Keratinocyte (primary cell): ENCODE measurements around the gene ADARB2. TPM values are rescaled to one million over a fixed set of nuclear protein-coding genes. Genes with fewer than 3 reads are reported as not detected.

Source experiments
- DNase-seq: peaks from one replicate; pipeline ENCODE4 v3.0.0-alpha.2; 2011; ENCODE audit warnings: low read depth, missing footprints, low spot score
- FAIRE-seq: peaks from 2 replicates; lab custom pipeline; 2011; peaks lifted over from hg19 to GRCh38; lab: Jason Lieb, UNC
- H2AFZ ChIP-seq: 2 replicates; pipeline ENCODE4 v1.6.0; 2012; ENCODE audit warnings: low read length, control low read depth, inconsistent platforms; ENCODE audit not compliant: control insufficient read depth
- H3K27ac ChIP-seq: 2 replicates; pipeline ENCODE4 v1.5.1; 2011; ENCODE audit warnings: low read length; ENCODE audit not compliant: control insufficient read depth, insufficient read depth
- H3K27me3 ChIP-seq: 3 replicates; pipeline ENCODE4 v1.6.0; 2011; ENCODE audit warnings: low read length; ENCODE audit not compliant: control insufficient read depth, insufficient read depth; ENCODE audit errors: extremely low read depth
- H3K36me3 ChIP-seq, 2 experiments: 2 replicates in 1 of 2; 3 replicates in 1 of 2; pipeline ENCODE4 v1.5.1; 2011; ENCODE audit warnings: low read length in 2 of 2, mild to moderate bottlenecking in 1 of 2; ENCODE audit not compliant: control insufficient read depth in 2 of 2, insufficient read depth in 2 of 2; ENCODE audit errors: extremely low read depth in 1 of 2
- H3K4me1 ChIP-seq: 3 replicates; pipeline ENCODE4 v1.5.1; 2011; ENCODE audit warnings: low read length; ENCODE audit not compliant: control insufficient read depth, insufficient read depth; ENCODE audit errors: extremely low read depth
- H3K4me2 ChIP-seq: 3 replicates; pipeline ENCODE4 v1.6.0; 2011; ENCODE audit warnings: low read depth, low read length; ENCODE audit not compliant: control insufficient read depth, insufficient read depth; ENCODE audit errors: extremely low read depth
- H3K4me3 ChIP-seq, 3 experiments: fragments of 200-600 bp in 1 of 3; sonication (generic) in 1 of 3; 2 replicates in 2 of 3; 3 replicates in 1 of 3; pipeline ENCODE4 v1.5.1; 2011 to 2016; ENCODE audit warnings: low read length in 3 of 3, mild to moderate bottlenecking in 3 of 3, control low read depth in 2 of 3, inconsistent platforms in 1 of 3, low read depth in 1 of 3, mixed read lengths in 1 of 3, mixed run types in 1 of 3, moderate library complexity in 1 of 3; ENCODE audit not compliant: control insufficient read depth in 2 of 3, insufficient read depth in 2 of 3; ENCODE audit errors: extremely low read depth in 1 of 3
- H3K79me2 ChIP-seq: 2 replicates; pipeline ENCODE4 v1.6.0; 2012; ENCODE audit warnings: low read length; ENCODE audit not compliant: control insufficient read depth, insufficient read depth
- H3K9ac ChIP-seq: 3 replicates; pipeline ENCODE4 v1.6.0; 2011; ENCODE audit warnings: low read length; ENCODE audit not compliant: control insufficient read depth, insufficient read depth; ENCODE audit errors: extremely low read depth
- H3K9me1 ChIP-seq: 3 replicates; pipeline ENCODE4 v1.6.0; 2011; ENCODE audit warnings: low read length; ENCODE audit not compliant: control insufficient read depth, insufficient read depth; ENCODE audit errors: extremely low read depth
- H3K9me3 ChIP-seq: 2 replicates; pipeline ENCODE4 v1.5.1; 2012; ENCODE audit warnings: low read depth, low read length; ENCODE audit not compliant: control insufficient read depth
- H4K20me1 ChIP-seq: 3 replicates; pipeline ENCODE4 v1.6.0; 2011; ENCODE audit warnings: low read length; ENCODE audit not compliant: control insufficient read depth, insufficient read depth; ENCODE audit errors: extremely low read depth
- CTCF ChIP-seq, 3 experiments: IDR thresholded peaks in 1 of 3; conservative IDR thresholded peaks in 1 of 3; optimal IDR thresholded peaks in 1 of 3; 2 replicates in 2 of 3; 3 replicates in 1 of 3; pipeline versions ENCODE3 to v1.5.1; 2011; ENCODE audit warnings: low read length in 3 of 3, mild to moderate bottlenecking in 3 of 3, moderate library complexity in 2 of 3, control low read depth in 1 of 3, inconsistent platforms in 1 of 3; ENCODE audit not compliant: insufficient read depth in 2 of 3; ENCODE audit errors: extremely low read depth in 1 of 3
- EZH2 ChIP-seq: IDR thresholded peaks from one replicate; pipeline ENCODE4 v1.6.1; 2012; ENCODE audit warnings: inconsistent platforms, mild to moderate bottlenecking, low read length, moderate library complexity
- dilution Hi-C: fragments of 300-500 bp; cut with MboI; formaldehyde crosslinking; loops from one replicate; pipeline ENCODE4 v1.7.0; 2020; ENCODE audit warnings: low sequenced_read_pairs; ENCODE audit not compliant: extremely low pct_ligation_motif_present
- polyA plus RNA-seq, 5 experiments: library from polyadenylated mRNA; depleted of rRNA in 3 of 5; stranded (reverse) in 3 of 5; stranded (forward) in 1 of 5; unstranded in 1 of 5; fragments of >200 nt; gene quantifications; 1 replicate in 1 of 5; 2 replicates in 3 of 5; 3 replicates in 1 of 5; pipeline versions ENCODE4 v1.2.1 to v1.2.3, GENCODE V29; 2011 to 2012; ENCODE audit warnings: missing spikeins in 2 of 5, low read depth in 1 of 5, low replicate concordance in 1 of 5

Gene ADARB2
- polyA plus RNA-seq, 1 donor (not counting 4 experiments of a cell fraction or from before 2014, with no cell fraction given): not detected

- dilution Hi-C loops: no loop called here
- FAIRE-seq (no peak), DNase-seq (no peak)
- TF ChIP-seq CTCF (optimal IDR thresholded peaks at IDR 0.05 in 1 of 3, IDR thresholded peaks at IDR 0.05 in 1 of 3, conservative IDR thresholded peaks at IDR 0.05 in 1 of 3; ENCODE audit: extremely low read depth in 1 of 3, insufficient read depth in 2 of 3, low read length in 3 of 3): no peak
- no peak for TF ChIP-seq EZH2
- Histone ChIP-seq H3K4me2 (no peak overlapping the region), H3K9me3 (peaks cover 11% of the 10 kb centered on the region), H3K27me3 (no peaks in the 10 kb centered on the region), H2AFZ (no peak overlapping the region), H3K9ac (no peak overlapping the region), H3K27ac (no peak overlapping the region), H3K36me3 (no peaks in the 10 kb centered on the region), H3K4me1 (no peaks in the 10 kb centered on the region), H3K4me3 (no peak overlapping the region), H3K9me1 (no peaks in the 10 kb centered on the region), H3K79me2 (no peaks in the 10 kb centered on the region), H4K20me1 (no peaks in the 10 kb centered on the region)
Observed at GRCh38 chr10:1567152-1567551, 170.2 kb downstream of the ADARB2 start.

GRCh38 chr10:1564791-1565190 lies 172.5 kb downstream of the ADARB2 start:
- peaks cover 7% of the 10 kb centered on the region for H3K9me3 ChIP-seq
- dilution Hi-C loops: no loop called here
- no peaks in the 10 kb centered on the region for H3K36me3 ChIP-seq
- H4K20me1 ChIP-seq: no peaks in the 10 kb centered on the region
- no peaks in the 10 kb centered on the region for H3K79me2 ChIP-seq
- DNase-seq: no peak
- no peak overlapping the region for H3K27ac ChIP-seq
- no peaks in the 10 kb centered on the region for H3K9me1 ChIP-seq
- H3K4me1 ChIP-seq: no peaks in the 10 kb centered on the region
- no peaks in the 10 kb centered on the region for H3K27me3 ChIP-seq
- no peak for FAIRE-seq
- no peak for TF ChIP-seq EZH2
- no peak for TF ChIP-seq CTCF (optimal IDR thresholded peaks at IDR 0.05 in 1 of 3, IDR thresholded peaks at IDR 0.05 in 1 of 3, conservative IDR thresholded peaks at IDR 0.05 in 1 of 3; ENCODE audit: extremely low read depth in 1 of 3, insufficient read depth in 2 of 3, low read length in 3 of 3)
- no peak overlapping the region for H3K4me3 ChIP-seq
- H2AFZ ChIP-seq: no peak overlapping the region
- H3K4me2 ChIP-seq: no peak overlapping the region
- no peak overlapping the region for H3K9ac ChIP-seq
